ENCODE measurements around the gene OTOGL. TPM values are rescaled to one million over a fixed set of nuclear protein-coding genes. Genes with fewer than 3 reads are reported as not detected.

The OTOGL gene
- total and polyA plus RNA-seq, 9 donors: 0.05 to 0.26 (median 0.12) TPM; not detected in 2

DNA sequence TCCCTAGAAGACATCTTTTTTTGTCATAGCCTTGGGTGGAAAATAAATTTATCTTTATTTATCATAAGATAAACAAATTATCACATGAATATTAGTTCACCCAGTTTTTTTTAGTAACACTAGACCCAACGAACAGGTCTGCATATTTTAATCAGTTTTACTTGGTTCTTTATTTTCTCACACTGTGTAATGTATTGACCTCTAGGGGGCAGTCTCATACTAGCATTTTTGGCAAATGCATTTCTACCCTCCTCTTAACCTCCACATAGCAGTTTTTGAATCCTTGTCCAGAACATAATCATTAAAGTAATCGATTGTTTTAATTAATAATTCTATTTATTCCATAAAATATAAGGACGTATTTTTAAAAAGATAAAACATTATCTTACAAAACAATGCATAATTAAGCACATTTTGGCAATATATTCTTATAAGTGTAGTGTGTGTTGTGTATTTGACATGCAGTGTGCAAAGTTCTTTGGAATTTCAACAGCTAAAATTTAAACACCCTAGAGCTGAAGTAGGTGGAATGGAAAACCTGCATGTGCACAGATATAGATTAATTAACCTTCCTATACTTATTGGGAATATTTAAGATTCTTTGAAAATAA lies 313.1 kb downstream of the OTOGL start:
- DNase-seq: no peak
- WGBS, 3 donors: 2 to 5% (median 4%) methylated on average over 3 of the region's 3 CpGs
- TF ChIP-seq, protein P1, sequence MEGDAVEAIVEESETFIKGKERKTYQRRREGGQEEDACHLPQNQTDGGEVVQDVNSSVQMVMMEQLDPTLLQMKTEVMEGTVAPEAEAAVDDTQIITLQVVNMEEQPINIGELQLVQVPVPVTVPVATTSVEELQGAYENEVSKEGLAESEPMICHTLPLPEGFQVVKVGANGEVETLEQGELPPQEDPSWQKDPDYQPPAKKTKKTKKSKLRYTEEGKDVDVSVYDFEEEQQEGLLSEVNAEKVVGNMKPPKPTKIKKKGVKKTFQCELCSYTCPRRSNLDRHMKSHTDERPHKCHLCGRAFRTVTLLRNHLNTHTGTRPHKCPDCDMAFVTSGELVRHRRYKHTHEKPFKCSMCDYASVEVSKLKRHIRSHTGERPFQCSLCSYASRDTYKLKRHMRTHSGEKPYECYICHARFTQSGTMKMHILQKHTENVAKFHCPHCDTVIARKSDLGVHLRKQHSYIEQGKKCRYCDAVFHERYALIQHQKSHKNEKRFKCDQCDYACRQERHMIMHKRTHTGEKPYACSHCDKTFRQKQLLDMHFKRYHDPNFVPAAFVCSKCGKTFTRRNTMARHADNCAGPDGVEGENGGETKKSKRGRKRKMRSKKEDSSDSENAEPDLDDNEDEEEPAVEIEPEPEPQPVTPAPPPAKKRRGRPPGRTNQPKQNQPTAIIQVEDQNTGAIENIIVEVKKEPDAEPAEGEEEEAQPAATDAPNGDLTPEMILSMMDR (IDR thresholded peaks at IDR 0.05): peak; percentile 41 to 48 (median 45)
- no peak for TF ChIP-seq EP300 (IDR thresholded peaks at IDR 0.05)
- intact Hi-C loops (cut with DNase I): loop anchor here in 1 of 4 donors (10.0 kb wide), 1 partner anchor 842 kb away; no protein-coding TSS in a partner anchor
- H3K27me3 ChIP-seq: no peaks in the 10 kb centered on the region
- no peaks in the 10 kb centered on the region for H3K36me3 ChIP-seq
- H3K9me3 ChIP-seq: no peaks in the 10 kb centered on the region
- H3K27ac ChIP-seq: no peak overlapping the region
- no peak overlapping the region for H3K4me3 ChIP-seq
- H3K4me1 ChIP-seq (ENCODE audit: insufficient read depth): no peaks in the 10 kb centered on the region

DNA sequence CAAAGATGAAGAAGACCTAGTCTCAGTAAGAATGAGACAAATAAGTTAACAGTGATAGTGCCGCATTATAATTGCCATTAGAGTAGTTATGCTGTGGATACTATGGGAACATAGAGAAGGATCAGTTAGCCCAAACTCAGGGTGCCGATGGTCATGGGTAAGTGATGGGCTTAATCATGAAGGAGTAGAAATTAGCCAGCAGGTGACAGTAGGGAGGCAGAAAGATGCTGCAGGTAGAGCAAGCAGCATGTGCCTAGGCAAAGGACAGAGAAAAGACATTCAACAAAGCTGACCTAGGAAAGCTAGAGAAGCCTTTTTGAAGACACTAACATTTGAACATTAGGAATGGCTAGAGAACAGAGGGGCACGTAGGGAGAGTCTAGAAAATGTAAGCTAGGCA lies 314.1 kb downstream of the OTOGL start:
- WGBS, 3 donors: 84 to 91% (median 91%) methylated on average over 3 of the region's 3 CpGs
- TF ChIP-seq EP300 (IDR thresholded peaks at IDR 0.05) (no peak), POLR2A (IDR thresholded peaks at IDR 0.05) (no peak)
- TF ChIP-seq, protein P1 (IDR thresholded peaks at IDR 0.05): no peak
- no peaks in the 10 kb centered on the region for H3K9me3 ChIP-seq
- intact Hi-C loops (cut with DNase I): loop anchor here in 1 of 4 donors (10.0 kb wide), 1 partner anchor 841 kb away; no protein-coding TSS in a partner anchor
- H3K27ac ChIP-seq: no peak overlapping the region
- no peaks in the 10 kb centered on the region for H3K27me3 ChIP-seq
- H3K4me1 ChIP-seq (ENCODE audit: insufficient read depth): no peaks in the 10 kb centered on the region
- H3K4me3 ChIP-seq: no peak overlapping the region
- H3K36me3 ChIP-seq: no peaks in the 10 kb centered on the region
- no peak for DNase-seq

DNA sequence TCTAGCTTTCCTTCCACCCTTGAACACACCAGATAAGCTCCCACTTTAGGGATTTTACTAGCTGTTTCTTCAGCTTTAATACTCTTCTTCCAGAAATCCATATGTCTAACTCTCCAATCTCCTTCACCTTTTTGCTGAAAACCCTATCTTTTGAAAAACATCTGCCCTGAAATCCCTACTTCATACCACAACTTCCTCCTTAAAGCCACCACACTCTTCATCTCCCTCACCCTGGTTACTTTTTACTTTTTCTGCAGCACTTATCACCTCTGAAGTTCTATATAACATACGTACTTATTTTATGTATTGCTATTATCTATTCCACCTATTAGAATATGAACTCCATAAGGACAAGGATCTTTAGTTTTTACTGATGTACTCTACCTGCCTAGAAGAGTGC lies 316.1 kb downstream of the OTOGL start:
- TF ChIP-seq POLR2A (IDR thresholded peaks at IDR 0.05): no peak
- TF ChIP-seq, protein P1 (IDR thresholded peaks at IDR 0.05): no peak
- TF ChIP-seq EP300 (IDR thresholded peaks at IDR 0.05): no peak
- WGBS, 3 donors: 80 to 93% (median 86%) methylated on average over 1 of the region's 1 CpG
- no peaks in the 10 kb centered on the region for H3K9me3 ChIP-seq
- H3K27ac ChIP-seq: no peak overlapping the region
- H3K27me3 ChIP-seq: no peaks in the 10 kb centered on the region
- H3K36me3 ChIP-seq: no peaks in the 10 kb centered on the region
- no peak for DNase-seq
- peaks cover 2% of the 10 kb centered on the region for H3K4me1 ChIP-seq (ENCODE audit: insufficient read depth)
- no peak overlapping the region for H3K4me3 ChIP-seq
- intact Hi-C loops (cut with DNase I): loop anchor here in 1 of 4 donors (10.0 kb wide), 1 partner anchor 839 kb away; no protein-coding TSS in a partner anchor

DNA sequence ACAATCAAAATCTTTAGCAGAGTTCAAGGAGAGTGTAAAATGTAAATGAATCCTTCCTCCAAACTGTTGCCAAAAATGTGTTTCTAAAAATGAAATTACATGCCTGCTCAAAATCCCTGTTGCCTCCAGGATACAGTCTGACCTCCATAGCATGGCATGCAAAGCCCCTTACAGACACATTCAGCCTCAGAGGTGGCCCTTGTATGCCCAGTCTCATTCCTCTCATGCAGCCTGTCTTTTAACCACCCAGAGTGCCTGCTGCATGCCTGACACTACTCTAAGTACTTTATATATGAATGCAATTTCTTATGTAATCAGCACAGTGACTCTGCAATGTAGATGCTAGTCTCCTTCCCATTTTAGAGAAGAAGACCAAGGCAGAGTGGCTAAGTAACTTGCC lies 320.3 kb downstream of the OTOGL start:
- DNase-seq: no peak
- Histone ChIP-seq H3K27me3 (no peaks in the 10 kb centered on the region), H3K4me3 (no peak overlapping the region), H3K27ac (no peak overlapping the region), H3K4me1 (ENCODE audit: insufficient read depth) (peaks cover 2% of the 10 kb centered on the region), H3K36me3 (no peaks in the 10 kb centered on the region), H3K9me3 (no peaks in the 10 kb centered on the region)
- no peak for TF ChIP-seq EP300 (IDR thresholded peaks at IDR 0.05)
- intact Hi-C loops (cut with DNase I): loop anchor here in 1 of 4 donors (10.0 kb wide), 1 partner anchor 835 kb away; no protein-coding TSS in a partner anchor

DNA sequence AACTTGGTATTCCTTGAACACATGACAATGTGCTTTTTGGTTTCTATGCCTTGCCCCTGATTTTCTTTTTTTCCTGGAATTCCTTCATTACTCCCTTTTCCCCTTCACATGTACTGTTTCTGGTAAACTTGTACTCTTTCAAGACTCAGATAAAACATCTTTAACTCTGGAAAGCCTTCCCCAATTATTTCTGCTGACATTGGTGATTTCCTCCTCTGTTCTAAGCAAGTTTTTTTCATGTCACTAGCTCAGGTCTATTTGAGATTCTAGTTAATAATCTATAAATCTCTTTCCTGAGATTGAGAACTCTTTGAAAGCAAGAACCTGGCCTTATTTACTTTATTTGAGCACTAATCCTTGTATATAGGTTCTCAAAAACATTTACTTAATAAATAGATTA lies 320.7 kb downstream of the OTOGL start:
- Histone ChIP-seq H3K9me3 (no peaks in the 10 kb centered on the region), H3K36me3 (no peaks in the 10 kb centered on the region), H3K27me3 (no peaks in the 10 kb centered on the region), H3K4me1 (ENCODE audit: insufficient read depth) (peaks cover 2% of the 10 kb centered on the region), H3K27ac (no peak overlapping the region), H3K4me3 (no peak overlapping the region)
- intact Hi-C loops (cut with DNase I): no loop called here
- TF ChIP-seq POLR2A (IDR thresholded peaks at IDR 0.05) (no peak), EP300 (IDR thresholded peaks at IDR 0.05) (no peak)
- TF ChIP-seq, protein P1 (IDR thresholded peaks at IDR 0.05): no peak
- no peak for DNase-seq

Data from ovary (tissue), 9 donors.